HepG2 (cell line): ENCODE data around the gene GSKIP. TPM values are rescaled to one million over a fixed set of nuclear protein-coding genes. Genes with fewer than 3 reads are reported as not detected.

Experiments
- ADNP ChIP-seq: sonication (generic); formaldehyde crosslinking; IDR thresholded peaks from 2 replicates; pipeline ENCODE4 v1.4.0; 2020; ENCODE audit warnings: missing genetic modification reagents
- CEBPZ ChIP-seq: IDR thresholded peaks from 2 replicates; pipeline ENCODE4 v1.6.1; 2012; ENCODE audit warnings: low read length, improper control_type of control experiment
- FOXJ3 ChIP-seq: sonication (generic); formaldehyde crosslinking; IDR thresholded peaks from 2 replicates; pipeline ENCODE4 v1.4.0; 2020; ENCODE audit warnings: missing genetic modification reagents, mild to moderate bottlenecking, borderline replicate concordance
- HDAC6 ChIP-seq: fragments of 200-600 bp; sonication (generic); IDR thresholded peaks from 2 replicates; pipeline ENCODE4 v1.7.0; 2017; ENCODE audit warnings: mild to moderate bottlenecking, antibody characterized with exemption, low read length, low read depth
- HES4 ChIP-seq: sonication (generic); formaldehyde crosslinking; IDR thresholded peaks from 2 replicates; pipeline ENCODE4 v1.9.0; 2021; ENCODE audit warnings: mild to moderate bottlenecking, missing genetic modification reagents, borderline replicate concordance
- HNF4G ChIP-seq, 2 experiments: sonication (generic) in 1 of 2; formaldehyde crosslinking in 1 of 2; IDR thresholded peaks; 2 replicates each; pipeline versions ENCODE4 v1.4.0 to v1.6.1; 2011 to 2020; ENCODE audit warnings: borderline replicate concordance in 2 of 2, low read depth in 2 of 2, mild to moderate bottlenecking in 2 of 2, low read length in 1 of 2, missing genetic modification reagents in 1 of 2, moderate library complexity in 1 of 2
- IRF9 ChIP-seq: sonication (generic); formaldehyde crosslinking; IDR thresholded peaks from 2 replicates; pipeline ENCODE4 v1.8.0; 2022; ENCODE audit warnings: missing genetic modification reagents, mild to moderate bottlenecking, borderline replicate concordance
- MYC ChIP-seq: sonication (generic); formaldehyde crosslinking; IDR thresholded peaks from 2 replicates; pipeline ENCODE4 v1.9.0; 2021; ENCODE audit warnings: missing genetic modification reagents, borderline replicate concordance
- REXO4 ChIP-seq: sonication (generic); formaldehyde crosslinking; IDR thresholded peaks from 2 replicates; pipeline ENCODE4 v1.8.0; 2022; ENCODE audit warnings: missing genetic modification reagents, mild to moderate bottlenecking, borderline replicate concordance
- SIN3B ChIP-seq: fragments of 150-350 bp; IDR thresholded peaks from 2 replicates; pipeline ENCODE4 v1.6.1; 2014; ENCODE audit warnings: low read length
- THAP11 ChIP-seq: IDR thresholded peaks from 2 replicates; pipeline ENCODE4 v1.6.1; 2016; ENCODE audit warnings: missing biosample characterization, missing genetic modification reagents
- ZBTB43 ChIP-seq: sonication (generic); formaldehyde crosslinking; conservative IDR thresholded peaks from 2 replicates; pipeline ENCODE4 v1.4.0; 2020; ENCODE audit warnings: missing genetic modification reagents
- ZNF207 ChIP-seq: fragments of 450-650 bp; IDR thresholded peaks from 2 replicates; pipeline ENCODE4 v1.6.1; 2016; ENCODE audit warnings: antibody characterized with exemption, borderline replicate concordance
- ZNF280D ChIP-seq: sonication (generic); formaldehyde crosslinking; IDR thresholded peaks from 2 replicates; pipeline ENCODE4 v1.5.1; 2020; ENCODE audit warnings: mild to moderate bottlenecking, missing genetic modification reagents
- ZNF282 ChIP-seq: fragments of 450-650 bp; IDR thresholded peaks from 2 replicates; pipeline ENCODE4 v1.6.1; 2018; ENCODE audit not compliant: partially characterized antibody
- ZNF468 ChIP-seq: sonication (generic); formaldehyde crosslinking; IDR thresholded peaks from 2 replicates; pipeline ENCODE4 v1.8.0; 2022; ENCODE audit warnings: mild to moderate bottlenecking, moderate library complexity, missing genetic modification reagents
- ZNF619 ChIP-seq: sonication (generic); formaldehyde crosslinking; IDR thresholded peaks from 2 replicates; pipeline ENCODE4 v1.4.0; 2020; ENCODE audit warnings: mild to moderate bottlenecking, missing genetic modification reagents
- ZSCAN5A ChIP-seq: sonication (generic); formaldehyde crosslinking; IDR thresholded peaks from 2 replicates; pipeline ENCODE4 v1.8.0; 2022; ENCODE audit warnings: mild to moderate bottlenecking, missing genetic modification reagents, borderline replicate concordance
- polyA plus RNA-seq, 8 experiments: library from polyadenylated mRNA; depleted of rRNA in 3 of 8; stranded (reverse) in 7 of 8; unstranded in 1 of 8; fragments of >200 nt; fragmentation: Illumina TruSeq in 4 of 8; extraction: Trizol in 4 of 8; gene quantifications; 2 replicates each; pipeline versions ENCODE4 v1.2.1 to v1.2.3, GENCODE V29; 2011 to 2016; ENCODE audit warnings: low read depth in 4 of 8, missing spikeins in 1 of 8, mixed read lengths in 1 of 8; ENCODE audit not compliant: insufficient read depth in 1 of 8
- total RNA-seq, 5 experiments: library from RNA; depleted of rRNA; stranded (reverse); fragments of >200 nt; fragmentation: Illumina TruSeq; extraction: Trizol; gene quantifications; 2 replicates each; pipeline ENCODE4 v1.2.3, GENCODE V29; 2016; ENCODE audit warnings: low read depth in 1 of 5

Gene GSKIP
- total and polyA plus RNA-seq, 2 of the 13 experiments (the other 11 are each of a cell fraction or from before 2014, with no cell fraction given) = 12.5 to 27.3 TPM

GRCh38 chr14:96391293-96392118 lies 28.2 kb downstream of the GSKIP start (continued):
- no peak for TF ChIP-seq ZSCAN5A
- no peak for TF ChIP-seq ZBTB43 (CRISPR knock-in tag)
- TF ChIP-seq MYC (CRISPR knock-in tag) = peak; percentile 62
- TF ChIP-seq THAP11 = no peak
- TF ChIP-seq HDAC6 = no peak
- TF ChIP-seq HNF4G (IDR thresholded peaks at IDR 0.05; ENCODE audit: borderline replicate concordance, low read depth, low read length) = no peak
- no peak for TF ChIP-seq HNF4G (CRISPR knock-in tag; IDR thresholded peaks at IDR 0.05; ENCODE audit: borderline replicate concordance, low read depth)
- TF ChIP-seq CEBPZ = no peak
- no peak for TF ChIP-seq ZNF468 (CRISPR knock-in tag)
- no peak for TF ChIP-seq SIN3B
- peak; percentile 65; the same call in 1 of the 2 replicates for TF ChIP-seq ZNF280D (CRISPR knock-in tag)
- no peak for TF ChIP-seq ADNP (CRISPR knock-in tag)
- no peak for TF ChIP-seq REXO4 (CRISPR knock-in tag)
- no peak for TF ChIP-seq ZNF619 (CRISPR knock-in tag)
- TF ChIP-seq HES4 = no peak
- peak; percentile 38; the same call in 1 of the 2 replicates for TF ChIP-seq IRF9 (CRISPR knock-in tag)
- no peak for TF ChIP-seq FOXJ3
- no peak for TF ChIP-seq ZNF282
- no peak for TF ChIP-seq ZNF207
